Bronchial epithelial cell (primary cell): ENCODE results near the gene YY1. TPM values are rescaled to one million over a fixed set of nuclear protein-coding genes. Genes with fewer than 3 reads are reported as not detected.
"Not testable (repeated sequence)": the region's sequence is repeated elsewhere in the genome, so short reads cannot be mapped to it uniquely, and the experiment has no call there.

Experiments used
- DNase-seq: peaks from one replicate; pipeline ENCODE4 v3.0.0-alpha.2; 2010; ENCODE audit warnings: low read depth
- FAIRE-seq: peaks from 2 replicates; lab custom pipeline; 2011; peaks lifted over from hg19 to GRCh38; lab: Jason Lieb, UNC
- H3K27me3 ChIP-seq: 2 replicates; pipeline ENCODE4 v1.5.1; 2011; ENCODE audit warnings: low read length; ENCODE audit not compliant: control insufficient read depth, insufficient read depth
- H3K36me3 ChIP-seq: 2 replicates; pipeline ENCODE4 v1.5.1; 2011; ENCODE audit warnings: low read length; ENCODE audit not compliant: control insufficient read depth, insufficient read depth
- H3K4me3 ChIP-seq: 2 replicates; pipeline ENCODE4 v1.5.1; 2011; ENCODE audit warnings: mild to moderate bottlenecking, low read depth, low read length, control low read depth
- CTCF ChIP-seq: IDR thresholded peaks from 2 replicates; pipeline ENCODE4 v1.5.1; 2011; ENCODE audit warnings: mild to moderate bottlenecking, moderate library complexity, low read length, control low read depth, inconsistent platforms; ENCODE audit not compliant: insufficient read depth, severe bottlenecking
- total RNA-seq: library from RNA; depleted of rRNA; stranded (reverse); fragments of >200 nt; gene quantifications from 2 replicates; pipeline ENCODE4 v1.2.1, GENCODE V29; 2014

Gene YY1
- total RNA-seq, 1 donor from 2014 or later = 50.5 TPM

DNA sequence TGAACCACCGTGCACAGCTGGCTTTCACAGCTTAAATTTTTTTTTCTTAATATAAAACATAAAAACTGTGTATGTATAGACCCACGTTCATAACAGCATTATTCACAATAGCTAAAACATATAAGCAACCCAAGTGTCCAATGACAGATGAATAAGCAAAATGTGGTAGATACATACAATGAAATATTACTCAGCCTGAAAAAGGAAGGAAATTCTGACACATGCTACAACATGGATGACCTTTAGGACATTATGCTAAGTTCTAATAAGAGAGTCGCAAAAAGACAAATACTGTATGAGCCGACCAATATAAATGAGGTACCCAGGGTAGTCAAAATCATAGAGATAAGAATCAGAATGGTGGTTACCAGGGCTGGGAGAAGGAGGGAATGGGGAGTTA lies 13.8 kb upstream of the YY1 start:
- TF ChIP-seq CTCF = no peak
- no peak for DNase-seq
- no peak for FAIRE-seq
- no peak overlapping the region for H3K4me3 ChIP-seq
- H3K36me3 ChIP-seq = no peaks in the 10 kb centered on the region
- no peaks in the 10 kb centered on the region for H3K27me3 ChIP-seq

- TF ChIP-seq CTCF = no peak
- no peak for FAIRE-seq
- Histone ChIP-seq H3K4me3 (no peak overlapping the region), H3K36me3 (no peaks in the 10 kb centered on the region), H3K27me3 (no peaks in the 10 kb centered on the region)
- no peak for DNase-seq
Measured at GRCh38 chr14:100230361-100230760, 8.6 kb upstream of the YY1 start.

GRCh38 chr14:100234511-100234910 lies 4.4 kb upstream of the YY1 start:
- H3K36me3 ChIP-seq = no peaks in the 10 kb centered on the region
- FAIRE-seq = no peak
- TF ChIP-seq CTCF = no peak
- no peak for DNase-seq
- no peaks in the 10 kb centered on the region for H3K27me3 ChIP-seq
- no peak overlapping the region for H3K4me3 ChIP-seq

DNA sequence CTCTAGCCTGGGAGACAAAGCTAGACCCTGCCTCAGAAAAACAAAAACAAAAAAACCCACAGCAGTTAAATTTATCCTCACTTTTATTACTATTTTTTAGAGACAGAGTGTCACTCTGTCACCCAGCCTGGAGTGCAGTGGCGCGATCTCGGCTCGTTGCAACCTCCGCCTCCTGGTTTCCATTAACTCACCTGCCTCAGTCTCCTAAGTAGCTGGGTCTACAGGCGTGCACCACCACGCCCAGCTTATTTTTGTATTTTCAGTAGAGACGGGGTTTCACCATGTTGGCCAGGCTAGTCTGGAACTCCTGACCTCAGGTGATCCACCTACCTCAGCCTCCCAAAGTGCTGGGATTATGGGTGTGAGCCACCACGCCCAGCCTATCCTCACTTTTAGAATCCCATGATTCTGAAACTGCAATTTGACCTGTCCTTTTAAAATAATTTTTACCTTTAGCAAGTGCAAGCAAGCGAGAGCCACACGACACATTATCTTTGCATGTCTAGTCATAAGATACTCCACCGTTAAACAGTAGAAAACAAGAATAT lies 2.6 kb upstream of the YY1 start:
- FAIRE-seq, H3K36me3 ChIP-seq, H3K4me3 ChIP-seq, DNase-seq, H3K27me3 ChIP-seq: not testable (repeated sequence)

DNA sequence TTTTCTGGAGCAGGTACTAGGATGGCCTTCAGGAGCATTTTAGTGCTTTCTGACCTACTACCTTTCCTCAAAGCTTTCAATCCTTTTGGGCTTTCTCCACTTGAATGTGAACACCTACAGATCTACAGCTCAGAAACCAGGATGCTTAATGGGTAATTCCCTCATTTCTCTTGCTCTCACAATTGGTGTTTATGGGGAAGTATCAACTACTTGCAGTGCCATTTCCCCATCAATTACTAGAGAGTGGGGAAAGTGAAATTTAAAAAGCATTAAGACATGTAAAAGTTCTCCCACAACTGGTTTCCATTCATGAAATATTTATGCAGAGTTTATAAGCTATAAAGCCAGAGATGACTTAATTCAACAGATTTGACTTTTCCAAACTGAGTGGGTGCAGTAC lies 2.1 kb upstream of the YY1 start:
- no peak overlapping the region for H3K4me3 ChIP-seq
- no peak for DNase-seq
- no peak for TF ChIP-seq CTCF
- no peaks in the 10 kb centered on the region for H3K36me3 ChIP-seq
- no peaks in the 10 kb centered on the region for H3K27me3 ChIP-seq
- no peak for FAIRE-seq

- DNase-seq (no peak), FAIRE-seq (no peak)
- Histone ChIP-seq H3K27me3 (no peaks in the 10 kb centered on the region), H3K4me3 (peak overlapping the region; percentile 67), H3K36me3 (no peaks in the 10 kb centered on the region)
- TF ChIP-seq CTCF = no peak
Measured at GRCh38 chr14:100237735-100238418, 1.1 kb upstream of the YY1 start.
